ENCODE measurements around the gene CEACAM3. TPM values are rescaled to one million over a fixed set of nuclear protein-coding genes. Genes with fewer than 3 reads are reported as not detected.
"Not testable (repeated sequence)": the region's sequence is repeated elsewhere in the genome, so short reads cannot be mapped to it uniquely, and the experiment has no call there.

The CEACAM3 gene
- total and polyA plus RNA-seq, 4 donors, result 1.9 TPM; not detected in 3

DNA sequence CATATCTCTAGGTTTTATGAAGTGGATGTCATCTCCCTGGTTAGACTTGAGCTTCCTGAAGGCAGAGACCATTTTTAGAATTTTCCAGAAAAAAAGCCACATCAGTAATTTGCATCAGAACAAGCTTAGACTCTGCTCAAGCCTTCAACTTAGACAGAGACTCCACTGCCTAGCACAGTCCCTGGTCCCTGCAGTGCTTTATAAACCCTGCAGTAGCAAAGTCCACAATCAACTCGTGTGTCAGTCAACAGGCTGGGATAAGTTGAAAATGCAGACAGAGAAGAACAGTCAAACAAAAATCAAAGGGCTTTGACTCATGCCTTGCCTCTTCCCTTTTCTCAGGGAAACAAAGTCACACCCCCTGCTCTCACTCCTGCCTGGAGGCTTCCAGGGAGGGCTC, 7.9 kb upstream of the CEACAM3 start:
- H3K27me3 ChIP-seq (ENCODE audit: control insufficient read depth, insufficient read depth, low read length), result peaks cover 32% of the 10 kb centered on the region
- not testable (repeated sequence) for DNase-seq (ENCODE audit: low read depth in 4 of 6, low spot score in 6 of 6); H3K4me3 ChIP-seq (ENCODE audit: low read depth, low read length); H3K9me3 ChIP-seq (ENCODE audit: control insufficient read depth, insufficient read depth, low read length); H3K36me3 ChIP-seq (ENCODE audit: control insufficient read depth, insufficient read depth, low read length); H3K4me1 ChIP-seq (ENCODE audit: control insufficient read depth, insufficient read depth, low read length); H3K27ac ChIP-seq (ENCODE audit: low read depth, low read length)
- WGBS (ENCODE audit: insufficient coverage), result no CpG with 5 or more reads among the region's 1 CpG

DNA sequence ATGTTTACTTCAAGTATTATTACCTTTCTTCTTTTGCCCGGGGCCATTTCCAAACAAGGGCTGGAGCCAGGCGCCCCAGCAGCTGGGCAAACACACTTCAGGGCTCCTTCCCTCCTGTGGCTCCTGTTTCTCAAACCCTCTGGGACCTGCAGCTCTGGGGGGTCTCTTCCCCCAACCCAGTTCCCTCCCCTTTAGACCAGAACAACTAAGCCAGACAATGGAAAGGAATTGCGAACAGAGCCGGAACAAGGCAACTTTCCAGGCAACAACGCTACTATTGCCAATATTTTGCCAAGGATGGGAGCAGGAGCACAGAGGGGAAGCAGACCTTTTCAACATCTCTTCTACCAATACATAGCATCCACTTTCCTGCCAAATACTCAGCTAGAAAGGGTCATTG, 7.3 kb upstream of the CEACAM3 start:
- H3K36me3 ChIP-seq (ENCODE audit: control insufficient read depth, insufficient read depth, low read length); H3K27ac ChIP-seq (ENCODE audit: low read depth, low read length); H3K9me3 ChIP-seq (ENCODE audit: control insufficient read depth, insufficient read depth, low read length); H3K4me3 ChIP-seq (ENCODE audit: low read depth, low read length); DNase-seq (ENCODE audit: low read depth in 4 of 6, low spot score in 6 of 6); H3K4me1 ChIP-seq (ENCODE audit: control insufficient read depth, insufficient read depth, low read length): not testable (repeated sequence)
- H3K27me3 ChIP-seq (ENCODE audit: control insufficient read depth, insufficient read depth, low read length), result peaks cover 32% of the 10 kb centered on the region
- 74% methylated on average over 2 of the region's 5 CpGs for WGBS (ENCODE audit: insufficient coverage)

DNA sequence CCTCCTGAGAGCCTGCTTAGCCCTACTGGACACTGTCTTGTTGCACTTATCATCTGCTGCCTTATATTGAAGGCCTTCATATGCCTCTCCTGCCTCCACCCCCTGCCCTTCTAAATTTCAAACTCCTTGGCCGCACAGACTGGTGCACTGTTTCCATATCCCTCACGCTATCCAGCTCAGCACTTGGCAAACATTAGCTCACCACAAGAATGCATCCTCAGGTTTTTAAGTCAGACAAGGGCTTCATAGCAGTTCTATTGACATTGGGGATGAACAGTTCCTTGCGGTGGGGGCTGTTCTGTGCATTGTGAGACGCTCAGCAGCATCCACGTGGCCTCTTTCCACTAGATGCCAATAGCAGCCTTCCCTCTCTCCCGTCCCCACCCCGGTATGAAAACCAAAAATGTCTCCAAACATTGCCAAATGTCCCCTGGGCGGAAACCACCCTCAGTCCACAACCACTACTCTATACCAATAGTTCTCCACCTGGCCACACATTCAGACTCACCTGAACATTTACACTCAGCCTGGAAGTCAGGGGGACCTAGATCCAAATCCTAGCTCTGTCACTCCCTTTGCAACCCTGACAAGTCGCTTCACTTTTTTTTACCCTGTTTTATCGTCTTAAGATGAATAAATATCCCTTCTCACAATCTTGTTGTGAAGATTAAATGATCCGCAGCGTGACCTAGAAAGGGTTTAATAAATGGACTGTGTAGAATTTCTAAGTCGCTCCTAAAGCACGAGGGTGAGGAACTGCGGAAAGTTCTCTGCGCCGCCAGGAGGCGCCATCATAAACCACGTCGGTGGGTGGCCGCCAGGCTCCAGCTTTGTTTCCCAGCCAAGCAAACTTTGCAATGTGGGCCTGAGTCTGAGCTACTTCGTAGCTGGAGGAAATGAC, 3.6 kb upstream of the CEACAM3 start:
- Histone ChIP-seq H3K27me3 (ENCODE audit: control insufficient read depth, insufficient read depth, low read length) (peaks cover 10% of the 10 kb centered on the region), H3K27ac (ENCODE audit: low read depth, low read length) (no peak overlapping the region), H3K9me3 (ENCODE audit: control insufficient read depth, insufficient read depth, low read length) (no peaks in the 10 kb centered on the region), H3K36me3 (ENCODE audit: control insufficient read depth, insufficient read depth, low read length) (no peaks in the 10 kb centered on the region), H3K4me3 (ENCODE audit: low read depth, low read length) (no peak overlapping the region), H3K4me1 (ENCODE audit: control insufficient read depth, insufficient read depth, low read length) (no peaks in the 10 kb centered on the region)
- peak in 2 of 6 donors; percentile 7 to 19 for DNase-seq (ENCODE audit: low read depth in 4 of 6, low spot score in 6 of 6)
- WGBS (ENCODE audit: insufficient coverage), result 33% methylated on average over 15 of the region's 22 CpGs

DNA sequence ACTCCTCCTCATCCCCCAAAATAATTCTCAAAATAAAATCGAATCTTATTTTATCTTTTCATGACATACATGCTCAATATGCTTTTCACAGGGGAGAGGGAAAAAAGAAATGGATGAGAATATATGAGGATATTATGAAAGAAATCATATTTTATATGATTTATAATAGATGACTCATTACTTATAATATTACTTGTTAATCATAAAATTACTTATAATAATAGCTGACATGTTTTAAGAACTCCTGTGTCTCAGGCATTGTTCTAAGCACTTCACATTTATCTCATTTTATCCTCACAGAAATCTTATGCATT, 3.0 kb upstream of the CEACAM3 start:
- no peaks in the 10 kb centered on the region for H3K36me3 ChIP-seq (ENCODE audit: control insufficient read depth, insufficient read depth, low read length)
- no peak for DNase-seq (ENCODE audit: low read depth in 4 of 6, low spot score in 6 of 6)

DNA sequence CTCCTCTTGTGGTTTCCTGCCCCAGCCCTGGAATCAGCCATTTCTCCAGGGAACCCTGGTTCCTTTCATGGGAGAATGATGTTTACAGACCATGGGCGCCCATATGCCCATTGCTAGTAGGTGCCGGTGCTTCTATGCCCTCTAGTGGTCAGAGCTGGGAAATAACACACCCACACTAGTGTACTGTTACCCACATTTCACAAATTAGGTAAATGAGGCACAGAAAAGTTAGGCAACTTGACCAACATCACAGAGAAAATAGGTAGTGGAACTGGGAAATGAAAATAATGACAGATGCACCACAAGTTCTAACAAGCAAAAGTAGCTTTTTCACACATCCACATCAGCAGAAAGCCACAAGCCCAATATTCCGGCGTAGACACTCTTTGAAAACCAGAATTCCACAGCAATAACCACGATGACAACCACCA, 1.3 kb upstream of the CEACAM3 start:
- 75% methylated on average over 3 of the region's 5 CpGs for WGBS (ENCODE audit: insufficient coverage)
- Histone ChIP-seq H3K4me3 (ENCODE audit: low read depth, low read length) (no peak overlapping the region), H3K27me3 (ENCODE audit: control insufficient read depth, insufficient read depth, low read length) (peaks cover 8% of the 10 kb centered on the region), H3K9me3 (ENCODE audit: control insufficient read depth, insufficient read depth, low read length) (no peaks in the 10 kb centered on the region), H3K27ac (ENCODE audit: low read depth, low read length) (no peak overlapping the region), H3K4me1 (ENCODE audit: control insufficient read depth, insufficient read depth, low read length) (no peaks in the 10 kb centered on the region), H3K36me3 (ENCODE audit: control insufficient read depth, insufficient read depth, low read length) (no peaks in the 10 kb centered on the region)
- peak in 2 of 6 donors; percentile 20 to 62 for DNase-seq (ENCODE audit: low read depth in 4 of 6, low spot score in 6 of 6)

More for the DNA sequence above, 3.0 kb upstream of the CEACAM3 start:
- Histone ChIP-seq H3K4me3 (ENCODE audit: low read depth, low read length) (no peak overlapping the region), H3K9me3 (ENCODE audit: control insufficient read depth, insufficient read depth, low read length) (no peaks in the 10 kb centered on the region), H3K27me3 (ENCODE audit: control insufficient read depth, insufficient read depth, low read length) (peaks cover 8% of the 10 kb centered on the region), H3K4me1 (ENCODE audit: control insufficient read depth, insufficient read depth, low read length) (no peaks in the 10 kb centered on the region), H3K27ac (ENCODE audit: low read depth, low read length) (no peak overlapping the region)
- WGBS (ENCODE audit: insufficient coverage), result no CpG with 5 or more reads among the region's 1 CpG

DNA sequence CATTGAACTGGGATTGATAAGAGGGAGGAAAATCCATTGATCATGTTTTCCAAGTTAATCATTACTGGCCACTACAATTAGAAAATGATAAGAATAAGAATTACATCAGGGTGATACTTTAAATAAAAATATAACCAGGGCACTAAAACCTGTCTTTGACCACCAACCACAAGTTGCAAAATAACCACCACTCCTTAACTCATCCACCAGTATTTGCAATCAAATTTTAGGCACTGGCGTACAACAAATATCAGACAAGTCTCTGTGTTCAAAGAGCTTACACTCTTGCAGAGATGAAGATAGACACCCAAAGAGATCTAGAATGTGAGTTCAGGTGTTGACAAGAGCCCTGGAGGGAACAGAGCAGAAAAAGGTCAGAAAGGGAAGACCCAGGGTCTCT, 514 bp downstream of the CEACAM3 start:
- H3K4me3 ChIP-seq (ENCODE audit: low read depth, low read length), result no peak overlapping the region
- WGBS (ENCODE audit: insufficient coverage), result no CpG with 5 or more reads among the region's 1 CpG
- DNase-seq (ENCODE audit: low read depth in 4 of 6, low spot score in 6 of 6), result no peak
- H3K9me3 ChIP-seq (ENCODE audit: control insufficient read depth, insufficient read depth, low read length), result no peaks in the 10 kb centered on the region
- H3K36me3 ChIP-seq (ENCODE audit: control insufficient read depth, insufficient read depth, low read length), result no peaks in the 10 kb centered on the region
- no peaks in the 10 kb centered on the region for H3K4me1 ChIP-seq (ENCODE audit: control insufficient read depth, insufficient read depth, low read length)
- no peak overlapping the region for H3K27ac ChIP-seq (ENCODE audit: low read depth, low read length)
- peaks cover 8% of the 10 kb centered on the region for H3K27me3 ChIP-seq (ENCODE audit: control insufficient read depth, insufficient read depth, low read length)

DNA sequence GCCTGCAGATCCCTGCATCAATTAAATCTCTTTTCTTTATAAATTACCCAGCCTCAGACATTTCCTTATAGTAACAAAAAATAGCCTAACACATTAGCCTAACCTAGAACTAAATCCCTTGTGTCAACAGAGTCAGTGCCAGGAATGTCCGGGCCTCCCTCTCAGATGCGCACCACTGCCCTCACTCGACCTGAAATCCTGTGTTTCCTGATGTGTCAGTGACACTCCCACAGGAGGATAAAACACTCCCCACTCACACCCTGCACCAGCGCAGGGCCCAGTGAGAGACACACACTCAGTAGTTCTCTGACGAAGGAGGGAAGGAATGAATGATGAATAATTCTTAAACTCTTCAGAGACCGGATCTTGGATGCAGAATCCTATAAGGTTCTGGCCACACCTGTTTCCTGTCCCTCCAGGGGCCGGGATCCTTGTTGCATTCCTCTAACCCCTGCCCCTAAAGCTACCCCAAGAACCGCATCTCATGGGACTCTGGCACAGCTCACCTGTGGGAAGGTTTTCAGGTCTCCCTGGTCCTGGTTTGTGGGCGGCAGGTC, 3.1 kb downstream of the CEACAM3 start:
- no peaks in the 10 kb centered on the region for H3K4me1 ChIP-seq (ENCODE audit: control insufficient read depth, insufficient read depth, low read length)
- H3K27ac ChIP-seq (ENCODE audit: low read depth, low read length), result no peak overlapping the region
- H3K27me3 ChIP-seq (ENCODE audit: control insufficient read depth, insufficient read depth, low read length), result peaks cover 4% of the 10 kb centered on the region
- no peak overlapping the region for H3K4me3 ChIP-seq (ENCODE audit: low read depth, low read length)
- no peaks in the 10 kb centered on the region for H3K36me3 ChIP-seq (ENCODE audit: control insufficient read depth, insufficient read depth, low read length)
- DNase-seq (ENCODE audit: low read depth in 4 of 6, low spot score in 6 of 6), result no peak
- 54% methylated on average over 4 of the region's 9 CpGs for WGBS (ENCODE audit: insufficient coverage)
- H3K9me3 ChIP-seq (ENCODE audit: control insufficient read depth, insufficient read depth, low read length), result no peaks in the 10 kb centered on the region

DNA sequence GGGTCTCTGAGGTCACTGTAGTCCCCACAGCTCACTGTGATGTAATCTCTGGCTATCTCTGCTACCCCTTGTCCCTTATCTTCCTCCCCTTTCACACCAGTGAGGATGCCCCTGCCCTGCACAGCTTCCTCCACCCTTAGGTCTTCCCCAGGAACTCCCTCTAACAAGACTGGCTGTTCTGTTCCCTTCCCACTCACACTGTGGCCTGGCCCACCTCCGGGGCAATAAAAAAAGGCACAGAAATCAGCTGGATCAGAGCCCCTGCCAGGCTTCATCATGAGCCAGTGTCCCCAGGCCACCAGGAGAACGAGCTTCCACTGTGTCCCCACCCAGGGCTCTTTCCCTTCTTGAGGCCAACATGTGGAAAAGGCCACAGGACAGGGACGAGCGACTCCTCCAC, 4.6 kb downstream of the CEACAM3 start:
- Histone ChIP-seq H3K36me3 (ENCODE audit: control insufficient read depth, insufficient read depth, low read length) (no peaks in the 10 kb centered on the region), H3K4me1 (ENCODE audit: control insufficient read depth, insufficient read depth, low read length) (no peaks in the 10 kb centered on the region), H3K4me3 (ENCODE audit: low read depth, low read length) (no peak overlapping the region), H3K27ac (ENCODE audit: low read depth, low read length) (no peak overlapping the region), H3K9me3 (ENCODE audit: control insufficient read depth, insufficient read depth, low read length) (no peaks in the 10 kb centered on the region), H3K27me3 (ENCODE audit: control insufficient read depth, insufficient read depth, low read length) (peaks cover 4% of the 10 kb centered on the region)
- no peak for DNase-seq (ENCODE audit: low read depth in 4 of 6, low spot score in 6 of 6)
- 82% methylated on average over 4 of the region's 4 CpGs for WGBS (ENCODE audit: insufficient coverage)

DNA sequence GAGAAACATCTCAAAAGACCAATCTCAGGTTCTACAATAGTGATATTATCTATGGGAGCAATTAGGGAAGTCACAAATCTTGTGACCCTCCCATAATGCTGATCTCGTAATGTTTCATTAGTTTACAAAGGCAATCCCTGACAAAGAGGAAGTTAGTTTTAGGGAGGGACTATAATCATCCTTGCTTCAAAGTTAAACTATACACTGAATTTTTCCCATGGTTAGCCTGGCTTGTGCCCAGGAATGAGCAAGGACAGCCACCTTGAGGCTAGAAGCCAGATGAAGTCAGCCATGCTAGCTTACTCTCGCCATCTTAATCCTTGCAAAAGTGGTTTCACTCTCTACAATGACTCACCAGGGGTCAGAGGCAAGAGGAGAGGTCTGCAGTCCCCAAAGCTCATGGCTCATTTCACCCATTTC, 5.4 kb downstream of the CEACAM3 start:
- 9% methylated on average over 1 of the region's 2 CpGs for WGBS (ENCODE audit: insufficient coverage)
- Histone ChIP-seq H3K9me3 (ENCODE audit: control insufficient read depth, insufficient read depth, low read length) (no peaks in the 10 kb centered on the region), H3K4me1 (ENCODE audit: control insufficient read depth, insufficient read depth, low read length) (no peaks in the 10 kb centered on the region), H3K4me3 (ENCODE audit: low read depth, low read length) (no peak overlapping the region), H3K27me3 (ENCODE audit: control insufficient read depth, insufficient read depth, low read length) (peaks cover 4% of the 10 kb centered on the region), H3K27ac (ENCODE audit: low read depth, low read length) (no peak overlapping the region), H3K36me3 (ENCODE audit: control insufficient read depth, insufficient read depth, low read length) (no peaks in the 10 kb centered on the region)
- DNase-seq (ENCODE audit: low read depth in 4 of 6, low spot score in 6 of 6), result no peak

DNA sequence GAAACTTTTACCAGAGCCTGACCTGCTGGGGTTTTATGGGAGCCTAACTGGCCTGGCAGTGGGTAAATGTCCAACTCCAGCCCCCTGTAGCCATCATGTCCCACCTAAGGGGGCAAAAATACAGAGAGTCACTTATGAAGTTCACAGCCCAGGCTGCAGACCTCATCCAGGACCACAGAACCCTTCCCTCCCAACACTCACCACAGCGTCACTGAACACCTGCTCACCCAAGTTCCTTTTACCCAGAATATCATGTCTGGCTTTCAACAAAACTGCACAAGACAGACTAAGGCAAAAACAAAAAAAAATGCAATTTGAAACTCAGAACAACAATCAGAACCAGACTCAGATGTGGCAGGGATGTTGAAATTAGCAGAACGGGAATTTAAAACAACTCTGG, 6.4 kb downstream of the CEACAM3 start:
- Histone ChIP-seq H3K4me1 (ENCODE audit: control insufficient read depth, insufficient read depth, low read length) (no peaks in the 10 kb centered on the region), H3K9me3 (ENCODE audit: control insufficient read depth, insufficient read depth, low read length) (no peaks in the 10 kb centered on the region), H3K4me3 (ENCODE audit: low read depth, low read length) (no peak overlapping the region), H3K27ac (ENCODE audit: low read depth, low read length) (no peak overlapping the region), H3K36me3 (ENCODE audit: control insufficient read depth, insufficient read depth, low read length) (no peaks in the 10 kb centered on the region), H3K27me3 (ENCODE audit: control insufficient read depth, insufficient read depth, low read length) (peaks cover 2% of the 10 kb centered on the region)
- WGBS (ENCODE audit: insufficient coverage), result 75% methylated on average over 1 of the region's 2 CpGs
- DNase-seq (ENCODE audit: low read depth in 4 of 6, low spot score in 6 of 6), result no peak
